ENCODE measurements around the gene EFNA2. TPM values are rescaled to one million over a fixed set of nuclear protein-coding genes. Genes with fewer than 3 reads are reported as not detected.
A peak's percentile ranks its signal among the peaks of the same experiment; 100 is the strongest.

Gene EFNA2
- total and polyA plus RNA-seq, 4 experiments from 2014 or later: not detected

GRCh38 chr19:1256646-1257474, 28.8 kb upstream of the EFNA2 start:
- Mint-ChIP-seq H3K4me3 (peak overlapping the region in 6 of 8 donors; percentile 21 to 93 (median 46)), H3K9me3 (peaks cover 0 to 5% (median 0%) of the 10 kb centered on the region in 8 donors), H3K4me1 (peaks cover 28 to 66% (median 45%) of the 10 kb centered on the region in 4 donors), H3K27me3 (peaks cover 0 to 2% of the 10 kb centered on the region in 2 donors), H3K27ac (peak overlapping the region in 6 of 7 donors; percentile 46 to 99 (median 92)), H3K36me3 (peaks cover 17 to 34% of the 10 kb centered on the region in 2 donors)
- DNase-seq: no peak
- peaks cover 29% of the 10 kb centered on the region for H3K36me3 ChIP-seq (ENCODE audit: insufficient read depth, low read length)
- ChIA-PET POLR2A (ENCODE audit: partially characterized antibody) (interaction anchor here (0.7 to 10.8 kb wide), 4 partner anchors 10 to 169 kb away, joined by 3 to 397 read pairs (median 40); partner anchors contain the start of genes CIRBP and FAM174C), CTCF (ENCODE audit: partially characterized antibody) (interaction anchor here (2.5 to 3.2 kb wide), 2 partner anchors 9 to 12 kb away, joined by 8 to 11 read pairs; no protein-coding TSS in a partner anchor)
- no peaks in the 10 kb centered on the region for H3K9me3 ChIP-seq (ENCODE audit: control insufficient read depth in 1 of 2, low read length in 2 of 2)
- no peaks in the 10 kb centered on the region for H3K27me3 ChIP-seq (ENCODE audit: insufficient read depth, low read length)
- no peak overlapping the region for H3K4me3 ChIP-seq (ENCODE audit: low read length in 2 of 2)
- H3K4me1 ChIP-seq (ENCODE audit: insufficient read depth, low read length): peaks cover 80% of the 10 kb centered on the region
- intact Hi-C loops (cut with micrococcal nuclease): no loop called here
- H3K27ac ChIP-seq (ENCODE audit: low read depth, low read length): no peak overlapping the region

- peak overlapping the region; percentile 77 to 99 (median 98) for H3K27ac Mint-ChIP-seq
- peaks cover 17 to 32% of the 10 kb centered on the region in 2 donors for H3K36me3 Mint-ChIP-seq
- H3K27me3 ChIP-seq (ENCODE audit: insufficient read depth, low read length): no peaks in the 10 kb centered on the region
- H3K36me3 ChIP-seq (ENCODE audit: insufficient read depth, low read length): peaks cover 29% of the 10 kb centered on the region
- peaks cover 88% of the 10 kb centered on the region for H3K4me1 ChIP-seq (ENCODE audit: insufficient read depth, low read length)
- no peaks in the 10 kb centered on the region for H3K9me3 ChIP-seq (ENCODE audit: control insufficient read depth in 1 of 2, low read length in 2 of 2)
- peaks cover 0 to 3% of the 10 kb centered on the region in 2 donors for H3K27me3 Mint-ChIP-seq
- ChIA-PET CTCF (ENCODE audit: partially characterized antibody) (interaction anchor here (2.5 to 3.2 kb wide), 2 partner anchors 9 to 13 kb away, joined by 8 to 11 read pairs; no protein-coding TSS in a partner anchor), POLR2A (ENCODE audit: partially characterized antibody) (interaction anchor here (7.0 to 10.8 kb wide), 2 partner anchors 9 to 16 kb away, joined by 74 to 397 read pairs; partner anchors contain the start of genes CIRBP and FAM174C)
- H3K4me1 Mint-ChIP-seq: peaks cover 29 to 65% (median 49%) of the 10 kb centered on the region in 4 donors
- H3K4me3 Mint-ChIP-seq: peak overlapping the region in 7 of 8 donors; percentile 21 to 93 (median 88)
- H3K4me3 ChIP-seq (ENCODE audit: low read length in 2 of 2): no peak overlapping the region
- H3K27ac ChIP-seq (ENCODE audit: low read depth, low read length): peak overlapping the region; percentile 87
- no peak for DNase-seq
- H3K9me3 Mint-ChIP-seq: peaks cover 0 to 5% (median 0%) of the 10 kb centered on the region in 8 donors
- intact Hi-C loops (cut with micrococcal nuclease): no loop called here
Measured at GRCh38 chr19:1257475-1258162, 28.1 kb upstream of the EFNA2 start.

- H3K4me1 Mint-ChIP-seq: peaks cover 29 to 67% (median 49%) of the 10 kb centered on the region in 4 donors
- peaks cover 29% of the 10 kb centered on the region for H3K36me3 ChIP-seq (ENCODE audit: insufficient read depth, low read length)
- H3K4me1 ChIP-seq (ENCODE audit: insufficient read depth, low read length): peaks cover 92% of the 10 kb centered on the region
- H3K9me3 Mint-ChIP-seq: peaks cover 0 to 5% (median 0%) of the 10 kb centered on the region in 8 donors
- peak overlapping the region; percentile 15 to 93 (median 88) for H3K4me3 Mint-ChIP-seq
- peaks cover 17 to 32% of the 10 kb centered on the region in 2 donors for H3K36me3 Mint-ChIP-seq
- DNase-seq: no peak
- CTCF ChIA-PET (ENCODE audit: partially characterized antibody): no interaction called here
- peak overlapping the region; percentile 87 for H3K27ac ChIP-seq (ENCODE audit: low read depth, low read length)
- intact Hi-C loops (cut with micrococcal nuclease): no loop called here
- no peaks in the 10 kb centered on the region for H3K27me3 ChIP-seq (ENCODE audit: insufficient read depth, low read length)
- H3K27ac Mint-ChIP-seq: peak overlapping the region; percentile 95 to 99 (median 99)
- H3K9me3 ChIP-seq (ENCODE audit: control insufficient read depth in 1 of 2, low read length in 2 of 2): no peaks in the 10 kb centered on the region
- POLR2A ChIA-PET (ENCODE audit: partially characterized antibody): interaction anchor here (1.9 to 12.0 kb wide), 4 partner anchors 8 to 16 kb away, joined by 6 to 650 read pairs (median 236); partner anchors contain the start of genes ATP5F1D, CBARP, CIRBP and FAM174C
- H3K27me3 Mint-ChIP-seq: peaks cover 0 to 3% of the 10 kb centered on the region in 2 donors
- peak overlapping the region in 1 of 2 donors; percentile 41 for H3K4me3 ChIP-seq (ENCODE audit: low read length in 2 of 2)
Measured at GRCh38 chr19:1258163-1258492, 27.5 kb upstream of the EFNA2 start.

- intact Hi-C loops (cut with micrococcal nuclease): loop anchor here (1.0 kb wide), 2 partner anchors 9 to 11 kb away; partner anchors contain the start of gene CIRBP
- H3K27me3 ChIP-seq (ENCODE audit: insufficient read depth, low read length): no peaks in the 10 kb centered on the region
- peaks cover 88% of the 10 kb centered on the region for H3K4me1 ChIP-seq (ENCODE audit: insufficient read depth, low read length)
- ChIA-PET POLR2A (ENCODE audit: partially characterized antibody) (interaction anchor here (1.0 to 12.0 kb wide), 7 partner anchors 8 to 184 kb away, joined by 3 to 650 read pairs (median 9); partner anchors contain the start of genes ATP5F1D, CBARP, CIRBP and FAM174C), CTCF (ENCODE audit: partially characterized antibody) (no interaction called here)
- no peaks in the 10 kb centered on the region for H3K9me3 ChIP-seq (ENCODE audit: control insufficient read depth in 1 of 2, low read length in 2 of 2)
- Mint-ChIP-seq H3K9me3 (peaks cover 0 to 5% (median 0%) of the 10 kb centered on the region in 8 donors), H3K4me3 (peak overlapping the region; percentile 87 to 93 (median 89)), H3K4me1 (peaks cover 29 to 62% (median 45%) of the 10 kb centered on the region in 4 donors), H3K27me3 (peaks cover 0 to 3% of the 10 kb centered on the region in 2 donors), H3K27ac (peak overlapping the region; percentile 95 to 99 (median 99)), H3K36me3 (peaks cover 17 to 27% of the 10 kb centered on the region in 2 donors)
- peak overlapping the region; percentile 4 to 78 for H3K4me3 ChIP-seq (ENCODE audit: low read length in 2 of 2)
- peak overlapping the region; percentile 87 for H3K27ac ChIP-seq (ENCODE audit: low read depth, low read length)
- peaks cover 29% of the 10 kb centered on the region for H3K36me3 ChIP-seq (ENCODE audit: insufficient read depth, low read length)
- DNase-seq: no peak
Measured at GRCh38 chr19:1258707-1259205, 26.9 kb upstream of the EFNA2 start.

GRCh38 chr19:1259206-1259875, 26.3 kb upstream of the EFNA2 start:
- Histone ChIP-seq H3K9me3 (ENCODE audit: control insufficient read depth in 1 of 2, low read length in 2 of 2) (no peaks in the 10 kb centered on the region), H3K27ac (ENCODE audit: low read depth, low read length) (peak overlapping the region; percentile 87), H3K27me3 (ENCODE audit: insufficient read depth, low read length) (no peaks in the 10 kb centered on the region), H3K36me3 (ENCODE audit: insufficient read depth, low read length) (peaks cover 25% of the 10 kb centered on the region), H3K4me3 (ENCODE audit: low read length in 2 of 2) (peak overlapping the region; percentile 4 to 78), H3K4me1 (ENCODE audit: insufficient read depth, low read length) (peaks cover 82% of the 10 kb centered on the region)
- Mint-ChIP-seq H3K36me3 (peaks cover 17 to 27% of the 10 kb centered on the region in 2 donors), H3K4me3 (peak overlapping the region; percentile 87 to 93 (median 89)), H3K27me3 (peaks cover 0 to 3% of the 10 kb centered on the region in 2 donors), H3K9me3 (peaks cover 0 to 5% (median 0%) of the 10 kb centered on the region in 8 donors), H3K4me1 (peaks cover 29 to 60% (median 45%) of the 10 kb centered on the region in 4 donors), H3K27ac (peak overlapping the region; percentile 95 to 99 (median 99))
- DNase-seq: peak; percentile 75 to 86 (median 80)
- ChIA-PET POLR2A (ENCODE audit: partially characterized antibody) (interaction anchor here (1.0 to 12.0 kb wide), 9 partner anchors 8 to 231 kb away, joined by 3 to 650 read pairs (median 6); partner anchors contain the start of genes ATP5F1D, CBARP, CIRBP and FAM174C), CTCF (ENCODE audit: partially characterized antibody) (interaction anchor here (10.8 kb wide), 1 partner anchor 14 kb away, joined by 364 read pairs; no protein-coding TSS in a partner anchor)
- intact Hi-C loops (cut with micrococcal nuclease): loop anchor here (1.0 kb wide), 2 partner anchors 10 kb away; partner anchors contain the start of gene CIRBP
